NCI-H526 treated with DMSO at 0.1 percent for 48 hours (cell line): ENCODE results near the gene DPYSL3.

Experiments used
- DNase-seq: peaks from one replicate; lab custom pipeline; 2025; lab: John Stamatoyannopoulos, UW

DPYSL3 gene

GRCh38 chr5:147403651-147404640, 105.9 kb downstream of the DPYSL3 start:
- no peak for DNase-seq

- no peak for DNase-seq
Measured at GRCh38 chr5:147400881-147401280, 109.0 kb downstream of the DPYSL3 start.

- no peak for DNase-seq
Measured at GRCh38 chr5:147400126-147400809, 109.6 kb downstream of the DPYSL3 start.

- DNase-seq: no peak
Measured at GRCh38 chr5:147398860-147399259, 111.0 kb downstream of the DPYSL3 start.

GRCh38 chr5:147397616-147398015, 112.3 kb downstream of the DPYSL3 start:
- no peak for DNase-seq

- DNase-seq: no peak
Measured at GRCh38 chr5:147396070-147396823, 113.6 kb downstream of the DPYSL3 start.

- no peak for DNase-seq
Measured at GRCh38 chr5:147393874-147394672, 115.8 kb downstream of the DPYSL3 start.

- DNase-seq: no peak
Measured at GRCh38 chr5:147391781-147392180, 118.1 kb downstream of the DPYSL3 start.

GRCh38 chr5:147390654-147391225, 119.1 kb downstream of the DPYSL3 start:
- DNase-seq: no peak

GRCh38 chr5:147388184-147389108, 121.4 kb downstream of the DPYSL3 start:
- no peak for DNase-seq

GRCh38 chr5:147387109-147387508, 122.8 kb downstream of the DPYSL3 start:
- no peak for DNase-seq

GRCh38 chr5:147384346-147385193, 125.3 kb downstream of the DPYSL3 start:
- no peak for DNase-seq

- DNase-seq: peak; percentile 44
Measured at GRCh38 chr5:147382776-147383175, 127.1 kb downstream of the DPYSL3 start.

- no peak for DNase-seq
Measured at GRCh38 chr5:147381555-147381954, 128.3 kb downstream of the DPYSL3 start.

- DNase-seq: no peak
Measured at GRCh38 chr5:147377682-147378081, 132.2 kb downstream of the DPYSL3 start.

- DNase-seq: no peak
Measured at GRCh38 chr5:147375151-147375550, 134.7 kb downstream of the DPYSL3 start.

- no peak for DNase-seq
Measured at GRCh38 chr5:147373328-147373727, 136.5 kb downstream of the DPYSL3 start.

- DNase-seq: no peak
Measured at GRCh38 chr5:147372191-147372590, 137.7 kb downstream of the DPYSL3 start.

- DNase-seq: no peak
Measured at GRCh38 chr5:147371290-147371689, 138.6 kb downstream of the DPYSL3 start.
